Chondrocyte (in vitro differentiated cells): ENCODE results near the gene ANKRD11. TPM values are rescaled to one million over a fixed set of nuclear protein-coding genes. Genes with fewer than 3 reads are reported as not detected.
"Not testable (repeated sequence)": the region's sequence is repeated elsewhere in the genome, so short reads cannot be mapped to it uniquely, and the experiment has no call there.

Experiments used
- DNase-seq: peaks from one replicate; pipeline ENCODE4 v3.0.0; 2021; ENCODE audit warnings: mixed read lengths, low spot score
- H3K27ac Mint-ChIP-seq: one replicate; pipeline ENCODE4 v1.8.0; 2021; ENCODE audit warnings: mild to moderate bottlenecking, moderate library complexity, mixed read lengths; ENCODE audit not compliant: unreplicated experiment
- H3K27me3 Mint-ChIP-seq: 2 replicates; pipeline ENCODE4 v1.8.0; 2021; ENCODE audit warnings: low read depth, mixed read lengths
- H3K36me3 Mint-ChIP-seq: 2 replicates; pipeline ENCODE4 v1.8.0; 2021; ENCODE audit warnings: low read depth, mixed read lengths
- H3K4me1 Mint-ChIP-seq: 2 replicates; pipeline ENCODE4 v1.8.0; 2021; ENCODE audit warnings: low read depth, mild to moderate bottlenecking, mixed read lengths
- H3K4me3 Mint-ChIP-seq: one replicate; pipeline ENCODE4 v1.8.0; 2021; ENCODE audit warnings: mild to moderate bottlenecking, moderate library complexity, mixed read lengths; ENCODE audit not compliant: unreplicated experiment
- H3K9me3 Mint-ChIP-seq: 2 replicates; pipeline ENCODE4 v1.8.0; 2021; ENCODE audit warnings: low read depth, mixed read lengths
- total RNA-seq: library from RNA; stranded (reverse); gene quantifications from 3 replicates; pipeline ENCODE4 v1.2.1, GENCODE V29; 2021
- TF ChIP-seq, protein P1 (sequence below): fragments of 200-600 bp; sonication (generic); IDR thresholded peaks from 2 replicates; pipeline ENCODE4 v1.5.0; 2021; ENCODE audit warnings: antibody characterized with exemption, mild to moderate bottlenecking, moderate library complexity

The ANKRD11 gene
- total RNA-seq, 1 donor from 2014 or later = 180 TPM

GRCh38 chr16:89442588-89442987 is 47.8 kb downstream of the ANKRD11 start:
- H3K4me1 Mint-ChIP-seq = peaks cover 92% of the 10 kb centered on the region

GRCh38 chr16:89439659-89440058 is 50.7 kb downstream of the ANKRD11 start:
- Mint-ChIP-seq H3K4me1 (peaks cover 87% of the 10 kb centered on the region), H3K27me3 (no peaks in the 10 kb centered on the region), H3K9me3 (no peaks in the 10 kb centered on the region), H3K36me3 (no peaks in the 10 kb centered on the region), H3K27ac (peak overlapping the region; percentile 86), H3K4me3 (no peak overlapping the region)
- TF ChIP-seq, protein P1, sequence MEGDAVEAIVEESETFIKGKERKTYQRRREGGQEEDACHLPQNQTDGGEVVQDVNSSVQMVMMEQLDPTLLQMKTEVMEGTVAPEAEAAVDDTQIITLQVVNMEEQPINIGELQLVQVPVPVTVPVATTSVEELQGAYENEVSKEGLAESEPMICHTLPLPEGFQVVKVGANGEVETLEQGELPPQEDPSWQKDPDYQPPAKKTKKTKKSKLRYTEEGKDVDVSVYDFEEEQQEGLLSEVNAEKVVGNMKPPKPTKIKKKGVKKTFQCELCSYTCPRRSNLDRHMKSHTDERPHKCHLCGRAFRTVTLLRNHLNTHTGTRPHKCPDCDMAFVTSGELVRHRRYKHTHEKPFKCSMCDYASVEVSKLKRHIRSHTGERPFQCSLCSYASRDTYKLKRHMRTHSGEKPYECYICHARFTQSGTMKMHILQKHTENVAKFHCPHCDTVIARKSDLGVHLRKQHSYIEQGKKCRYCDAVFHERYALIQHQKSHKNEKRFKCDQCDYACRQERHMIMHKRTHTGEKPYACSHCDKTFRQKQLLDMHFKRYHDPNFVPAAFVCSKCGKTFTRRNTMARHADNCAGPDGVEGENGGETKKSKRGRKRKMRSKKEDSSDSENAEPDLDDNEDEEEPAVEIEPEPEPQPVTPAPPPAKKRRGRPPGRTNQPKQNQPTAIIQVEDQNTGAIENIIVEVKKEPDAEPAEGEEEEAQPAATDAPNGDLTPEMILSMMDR = no peak
- no peak for DNase-seq

More at GRCh38 chr16:89442588-89442987, 47.8 kb downstream of the ANKRD11 start:
- Mint-ChIP-seq H3K9me3 (no peaks in the 10 kb centered on the region), H3K36me3 (no peaks in the 10 kb centered on the region), H3K4me3 (peak overlapping the region; percentile 50), H3K27me3 (no peaks in the 10 kb centered on the region), H3K27ac (peak overlapping the region; percentile 99)
- TF ChIP-seq, protein P1 = no peak
- no peak for DNase-seq

DNA sequence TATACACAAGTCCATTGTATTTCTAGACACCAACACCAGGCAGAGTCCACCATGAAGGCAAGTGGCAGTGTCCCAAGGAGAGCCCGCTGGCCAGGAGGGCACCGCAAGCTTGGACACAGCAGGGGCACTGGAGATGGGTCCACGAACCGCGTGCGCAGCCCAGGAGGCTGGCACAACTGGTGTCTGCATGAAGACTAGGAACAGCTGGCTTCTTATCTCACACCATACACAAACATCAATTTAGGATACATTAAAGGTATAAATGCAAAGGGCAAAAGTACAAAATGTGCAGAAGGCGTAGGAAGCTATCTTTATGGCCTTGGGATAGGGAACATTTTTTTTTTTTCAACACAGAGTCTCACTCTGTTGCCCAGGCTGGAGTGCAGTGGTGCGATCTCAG is 52.4 kb downstream of the ANKRD11 start:
- H3K9me3 Mint-ChIP-seq = no peaks in the 10 kb centered on the region
- H3K27ac Mint-ChIP-seq = no peak overlapping the region
- no peak overlapping the region for H3K4me3 Mint-ChIP-seq
- H3K4me1 Mint-ChIP-seq = peaks cover 77% of the 10 kb centered on the region
- DNase-seq = no peak
- H3K27me3 Mint-ChIP-seq = no peaks in the 10 kb centered on the region
- TF ChIP-seq, protein P1 = no peak
- H3K36me3 Mint-ChIP-seq = no peaks in the 10 kb centered on the region

GRCh38 chr16:89437251-89437987 is 52.9 kb downstream of the ANKRD11 start:
- DNase-seq = no peak
- Mint-ChIP-seq H3K36me3 (no peaks in the 10 kb centered on the region), H3K27ac (peak overlapping the region; percentile 2), H3K4me3 (no peak overlapping the region), H3K4me1 (peaks cover 71% of the 10 kb centered on the region), H3K9me3 (no peaks in the 10 kb centered on the region), H3K27me3 (no peaks in the 10 kb centered on the region)
- TF ChIP-seq, protein P1 = no peak

GRCh38 chr16:89436366-89436765 is 54.0 kb downstream of the ANKRD11 start:
- Mint-ChIP-seq H3K4me1 (peaks cover 60% of the 10 kb centered on the region), H3K27ac (no peak overlapping the region), H3K4me3 (no peak overlapping the region), H3K36me3 (no peaks in the 10 kb centered on the region), H3K9me3 (no peaks in the 10 kb centered on the region), H3K27me3 (no peaks in the 10 kb centered on the region)
- TF ChIP-seq, protein P1 = no peak
- no peak for DNase-seq

GRCh38 chr16:89435059-89435458 is 55.3 kb downstream of the ANKRD11 start:
- H3K27ac Mint-ChIP-seq, H3K36me3 Mint-ChIP-seq, H3K9me3 Mint-ChIP-seq, DNase-seq, H3K27me3 Mint-ChIP-seq, H3K4me3 Mint-ChIP-seq: not testable (repeated sequence)
- peaks cover 47% of the 10 kb centered on the region for H3K4me1 Mint-ChIP-seq
